Measurements from ENCODE around the gene FRRS1L.

The FRRS1L gene

GRCh38 chr9:109156708-109157107 is 10.3 kb downstream of the FRRS1L start:
- Histone ChIP-seq H3K27me3 (ENCODE audit: control insufficient read depth in 1 of 2, insufficient read depth in 2 of 2, low read length in 2 of 2) (no peaks in the 10 kb centered on the region), H3K4me3 (ENCODE audit: low read length in 2 of 2) (no peak overlapping the region), H3K4me1 (ENCODE audit: control insufficient read depth, insufficient read depth, low read length) (no peaks in the 10 kb centered on the region), H3K9me3 (ENCODE audit: control insufficient read depth in 2 of 2, low read length in 2 of 2) (no peaks in the 10 kb centered on the region), H3K9ac (ENCODE audit: low read length in 2 of 2) (no peak overlapping the region), H3K36me3 (ENCODE audit: control insufficient read depth in 2 of 2, insufficient read depth in 2 of 2, low read length in 2 of 2) (no peaks in the 10 kb centered on the region), H3K27ac (ENCODE audit: low read length) (no peak overlapping the region)

GRCh38 chr9:109150925-109151545 is 16.0 kb downstream of the FRRS1L start:
- no peak overlapping the region for H3K9ac ChIP-seq (ENCODE audit: low read length in 2 of 2)
- no peak overlapping the region for H3K27ac ChIP-seq (ENCODE audit: low read length)
- H3K4me1 ChIP-seq (ENCODE audit: control insufficient read depth, insufficient read depth, low read length) = no peaks in the 10 kb centered on the region
- no peaks in the 10 kb centered on the region for H3K27me3 ChIP-seq (ENCODE audit: control insufficient read depth in 1 of 2, insufficient read depth in 2 of 2, low read length in 2 of 2)
- peaks cover 0 to 2% of the 10 kb centered on the region in 2 donors for H3K36me3 ChIP-seq (ENCODE audit: control insufficient read depth in 2 of 2, insufficient read depth in 2 of 2, low read length in 2 of 2)
- no peaks in the 10 kb centered on the region for H3K9me3 ChIP-seq (ENCODE audit: control insufficient read depth in 2 of 2, low read length in 2 of 2)
- no peak overlapping the region for H3K4me3 ChIP-seq (ENCODE audit: low read length in 2 of 2)

DNA sequence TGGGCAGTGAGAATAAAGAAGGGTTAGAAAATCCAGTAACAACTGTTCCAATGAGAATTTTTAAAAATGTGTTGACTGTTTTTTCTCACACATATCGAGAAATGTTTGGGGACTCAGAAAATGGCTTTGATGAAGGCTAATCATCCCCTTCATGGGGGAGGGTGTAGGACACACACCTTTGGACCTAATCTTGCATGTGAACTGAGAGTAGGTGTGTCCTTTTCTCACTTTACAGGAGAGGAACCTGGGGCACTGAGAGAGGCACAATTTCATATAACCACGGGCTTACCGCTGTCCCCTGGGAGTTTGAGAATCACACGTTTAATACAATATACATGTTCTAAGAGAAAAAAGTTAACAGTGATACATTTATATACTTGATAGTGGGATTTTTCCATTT is 17.3 kb downstream of the FRRS1L start:
- no peak overlapping the region for H3K9ac ChIP-seq (ENCODE audit: low read length in 2 of 2)
- no peaks in the 10 kb centered on the region for H3K4me1 ChIP-seq (ENCODE audit: control insufficient read depth, insufficient read depth, low read length)
- H3K4me3 ChIP-seq (ENCODE audit: low read length in 2 of 2) = no peak overlapping the region
- H3K36me3 ChIP-seq (ENCODE audit: control insufficient read depth in 2 of 2, insufficient read depth in 2 of 2, low read length in 2 of 2) = peaks cover 0 to 2% of the 10 kb centered on the region in 2 donors
- H3K27me3 ChIP-seq (ENCODE audit: control insufficient read depth in 1 of 2, insufficient read depth in 2 of 2, low read length in 2 of 2) = no peaks in the 10 kb centered on the region
- no peaks in the 10 kb centered on the region for H3K9me3 ChIP-seq (ENCODE audit: control insufficient read depth in 2 of 2, low read length in 2 of 2)
- H3K27ac ChIP-seq (ENCODE audit: low read length) = no peak overlapping the region

GRCh38 chr9:109149089-109149488 is 18.0 kb downstream of the FRRS1L start:
- peaks cover 0 to 2% of the 10 kb centered on the region in 2 donors for H3K36me3 ChIP-seq (ENCODE audit: control insufficient read depth in 2 of 2, insufficient read depth in 2 of 2, low read length in 2 of 2)
- H3K27me3 ChIP-seq (ENCODE audit: control insufficient read depth in 1 of 2, insufficient read depth in 2 of 2, low read length in 2 of 2) = no peaks in the 10 kb centered on the region
- H3K4me1 ChIP-seq (ENCODE audit: control insufficient read depth, insufficient read depth, low read length) = no peaks in the 10 kb centered on the region
- no peak overlapping the region for H3K9ac ChIP-seq (ENCODE audit: low read length in 2 of 2)
- H3K9me3 ChIP-seq (ENCODE audit: control insufficient read depth in 2 of 2, low read length in 2 of 2) = no peaks in the 10 kb centered on the region
- H3K27ac ChIP-seq (ENCODE audit: low read length) = no peak overlapping the region
- H3K4me3 ChIP-seq (ENCODE audit: low read length in 2 of 2) = no peak overlapping the region

DNA sequence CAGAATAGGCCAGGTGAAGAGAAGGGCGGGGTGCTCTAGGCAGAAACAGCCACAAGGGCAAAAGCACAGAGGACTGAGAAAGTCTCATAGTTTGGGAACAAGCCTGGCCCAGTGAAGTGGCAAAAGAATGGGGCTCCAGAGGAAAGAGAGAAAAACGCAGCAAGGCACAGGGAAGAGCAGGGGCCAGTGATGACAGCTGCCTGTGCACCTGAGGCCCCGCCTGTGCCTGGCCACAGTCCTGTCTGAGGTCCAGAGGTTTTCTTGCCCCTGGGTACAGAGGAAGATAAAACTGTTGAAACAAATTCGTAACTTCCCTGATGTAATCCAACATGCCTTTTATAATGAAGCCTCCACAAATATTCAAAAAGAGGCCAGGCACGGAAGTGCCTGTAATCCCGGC is 22.0 kb downstream of the FRRS1L start:
- Histone ChIP-seq H3K36me3 (ENCODE audit: control insufficient read depth in 2 of 2, insufficient read depth in 2 of 2, low read length in 2 of 2) (peaks cover 0 to 2% of the 10 kb centered on the region in 2 donors), H3K27me3 (ENCODE audit: control insufficient read depth in 1 of 2, insufficient read depth in 2 of 2, low read length in 2 of 2) (no peaks in the 10 kb centered on the region), H3K9ac (ENCODE audit: low read length in 2 of 2) (no peak overlapping the region)

DNA sequence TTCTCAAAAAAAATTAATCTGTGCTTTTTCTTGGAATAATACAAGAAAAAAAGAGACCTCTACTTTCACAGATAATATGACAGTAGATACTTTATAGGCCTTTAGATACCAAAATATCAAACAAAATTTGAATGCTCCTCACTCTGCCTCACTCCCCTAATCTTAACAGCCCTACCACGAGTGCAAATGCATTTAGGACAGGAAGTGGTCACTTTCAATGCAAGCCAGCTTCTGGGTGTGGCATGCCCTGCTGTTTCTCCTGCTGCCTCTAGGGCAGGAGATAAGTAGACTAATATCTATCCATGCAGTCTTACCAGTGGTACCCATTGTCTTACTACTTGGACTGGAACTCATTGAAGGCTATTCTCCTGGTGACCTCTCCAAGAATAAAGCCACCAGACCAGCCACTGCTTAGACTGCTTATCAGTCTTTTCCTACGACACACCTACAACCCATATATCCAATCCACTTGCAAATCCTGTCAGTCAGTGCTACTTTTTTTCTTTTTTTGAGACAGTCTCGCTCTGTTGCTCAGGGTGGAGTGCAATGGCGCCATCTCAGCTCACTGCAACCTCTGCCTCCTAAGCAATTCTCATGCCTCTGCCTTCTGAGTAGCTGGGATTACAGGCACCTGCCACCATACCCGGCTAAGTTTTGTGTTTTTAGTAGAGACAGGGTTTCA is 23.0 kb downstream of the FRRS1L start:
- Histone ChIP-seq H3K4me1 (ENCODE audit: control insufficient read depth, insufficient read depth, low read length) (no peaks in the 10 kb centered on the region), H3K9me3 (ENCODE audit: control insufficient read depth in 2 of 2, low read length in 2 of 2) (no peaks in the 10 kb centered on the region), H3K27ac (ENCODE audit: low read length) (no peak overlapping the region), H3K27me3 (ENCODE audit: control insufficient read depth in 1 of 2, insufficient read depth in 2 of 2, low read length in 2 of 2) (no peaks in the 10 kb centered on the region), H3K4me3 (ENCODE audit: low read length in 2 of 2) (no peak overlapping the region), H3K36me3 (ENCODE audit: control insufficient read depth in 2 of 2, insufficient read depth in 2 of 2, low read length in 2 of 2) (peaks cover 0 to 2% of the 10 kb centered on the region in 2 donors), H3K9ac (ENCODE audit: low read length in 2 of 2) (no peak overlapping the region)

More for the DNA sequence above, 22.0 kb downstream of the FRRS1L start:
- no peak overlapping the region for H3K4me3 ChIP-seq (ENCODE audit: low read length in 2 of 2)
- H3K4me1 ChIP-seq (ENCODE audit: control insufficient read depth, insufficient read depth, low read length) = no peaks in the 10 kb centered on the region
- no peak overlapping the region for H3K27ac ChIP-seq (ENCODE audit: low read length)
- no peaks in the 10 kb centered on the region for H3K9me3 ChIP-seq (ENCODE audit: control insufficient read depth in 2 of 2, low read length in 2 of 2)

GRCh38 chr9:109141375-109141774 is 25.7 kb downstream of the FRRS1L start:
- Histone ChIP-seq H3K9me3 (ENCODE audit: control insufficient read depth in 2 of 2, low read length in 2 of 2) (no peaks in the 10 kb centered on the region), H3K36me3 (ENCODE audit: control insufficient read depth in 2 of 2, insufficient read depth in 2 of 2, low read length in 2 of 2) (no peaks in the 10 kb centered on the region), H3K27ac (ENCODE audit: low read length) (no peak overlapping the region), H3K27me3 (ENCODE audit: control insufficient read depth in 1 of 2, insufficient read depth in 2 of 2, low read length in 2 of 2) (no peaks in the 10 kb centered on the region), H3K9ac (ENCODE audit: low read length in 2 of 2) (no peak overlapping the region), H3K4me1 (ENCODE audit: control insufficient read depth, insufficient read depth, low read length) (no peaks in the 10 kb centered on the region), H3K4me3 (ENCODE audit: low read length in 2 of 2) (no peak overlapping the region)

GRCh38 chr9:109139851-109140250 is 27.2 kb downstream of the FRRS1L start:
- no peak overlapping the region for H3K9ac ChIP-seq (ENCODE audit: low read length in 2 of 2)
- no peak overlapping the region for H3K4me3 ChIP-seq (ENCODE audit: low read length in 2 of 2)
- no peaks in the 10 kb centered on the region for H3K36me3 ChIP-seq (ENCODE audit: control insufficient read depth in 2 of 2, insufficient read depth in 2 of 2, low read length in 2 of 2)
- H3K4me1 ChIP-seq (ENCODE audit: control insufficient read depth, insufficient read depth, low read length) = no peaks in the 10 kb centered on the region
- no peaks in the 10 kb centered on the region for H3K9me3 ChIP-seq (ENCODE audit: control insufficient read depth in 2 of 2, low read length in 2 of 2)
- no peaks in the 10 kb centered on the region for H3K27me3 ChIP-seq (ENCODE audit: control insufficient read depth in 1 of 2, insufficient read depth in 2 of 2, low read length in 2 of 2)
- H3K27ac ChIP-seq (ENCODE audit: low read length) = no peak overlapping the region

DNA sequence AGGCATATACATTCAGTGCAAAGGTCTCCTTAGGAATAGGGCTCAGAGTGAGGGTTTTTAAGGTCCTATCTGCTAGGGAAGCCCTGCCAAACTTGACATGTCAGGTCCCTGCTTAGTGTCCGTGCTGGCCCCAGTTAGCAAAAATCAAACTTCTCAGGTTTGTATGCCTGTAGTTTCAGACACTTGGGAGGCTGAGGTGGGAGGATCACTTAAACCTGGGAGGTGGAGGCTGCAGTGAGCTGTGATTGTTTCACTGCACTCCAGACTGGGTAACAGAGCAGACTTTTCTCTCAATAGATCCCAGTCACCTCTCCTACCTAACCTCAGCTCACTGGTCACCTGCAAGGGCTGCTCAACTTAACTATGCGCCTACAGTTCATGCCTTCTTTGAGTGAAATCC is 28.6 kb downstream of the FRRS1L start:
- no peak overlapping the region for H3K4me3 ChIP-seq (ENCODE audit: low read length in 2 of 2)
- H3K27ac ChIP-seq (ENCODE audit: low read length) = no peak overlapping the region
- H3K4me1 ChIP-seq (ENCODE audit: control insufficient read depth, insufficient read depth, low read length) = no peaks in the 10 kb centered on the region
- H3K9ac ChIP-seq (ENCODE audit: low read length in 2 of 2) = no peak overlapping the region
- no peaks in the 10 kb centered on the region for H3K27me3 ChIP-seq (ENCODE audit: control insufficient read depth in 1 of 2, insufficient read depth in 2 of 2, low read length in 2 of 2)
- H3K36me3 ChIP-seq (ENCODE audit: control insufficient read depth in 2 of 2, insufficient read depth in 2 of 2, low read length in 2 of 2) = no peaks in the 10 kb centered on the region
- H3K9me3 ChIP-seq (ENCODE audit: control insufficient read depth in 2 of 2, low read length in 2 of 2) = no peaks in the 10 kb centered on the region

- Histone ChIP-seq H3K4me3 (ENCODE audit: low read length in 2 of 2) (no peak overlapping the region), H3K27me3 (ENCODE audit: control insufficient read depth in 1 of 2, insufficient read depth in 2 of 2, low read length in 2 of 2) (no peaks in the 10 kb centered on the region), H3K4me1 (ENCODE audit: control insufficient read depth, insufficient read depth, low read length) (no peaks in the 10 kb centered on the region), H3K27ac (ENCODE audit: low read length) (no peak overlapping the region), H3K36me3 (ENCODE audit: control insufficient read depth in 2 of 2, insufficient read depth in 2 of 2, low read length in 2 of 2) (no peaks in the 10 kb centered on the region), H3K9me3 (ENCODE audit: control insufficient read depth in 2 of 2, low read length in 2 of 2) (no peaks in the 10 kb centered on the region), H3K9ac (ENCODE audit: low read length in 2 of 2) (no peak overlapping the region)
These were observed 32.9 kb downstream of the FRRS1L start for GRCh38 chr9:109134167-109134578.

DNA sequence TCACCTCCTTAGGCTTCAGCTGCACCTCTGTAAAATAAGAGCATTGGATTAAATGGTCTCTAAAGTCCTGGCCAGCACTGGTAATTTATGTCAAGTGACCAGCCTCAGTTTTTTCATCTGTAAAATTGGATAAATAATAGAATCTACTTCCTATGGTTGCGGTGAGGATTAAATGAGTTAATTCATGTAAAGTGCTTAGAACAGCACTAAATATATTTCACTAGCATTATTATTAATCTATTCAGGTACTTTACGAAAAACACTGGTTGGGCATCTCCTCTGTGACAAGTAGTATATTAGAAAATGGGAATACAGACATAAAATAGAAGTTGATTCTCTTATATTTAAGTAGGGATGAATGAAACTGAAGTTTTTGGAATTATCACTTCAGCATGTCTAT is 33.5 kb downstream of the FRRS1L start:
- no peak overlapping the region for H3K4me3 ChIP-seq (ENCODE audit: low read length in 2 of 2)
- no peak overlapping the region for H3K9ac ChIP-seq (ENCODE audit: low read length in 2 of 2)
- H3K4me1 ChIP-seq (ENCODE audit: control insufficient read depth, insufficient read depth, low read length) = no peaks in the 10 kb centered on the region
- H3K27me3 ChIP-seq (ENCODE audit: control insufficient read depth in 1 of 2, insufficient read depth in 2 of 2, low read length in 2 of 2) = no peaks in the 10 kb centered on the region
- H3K36me3 ChIP-seq (ENCODE audit: control insufficient read depth in 2 of 2, insufficient read depth in 2 of 2, low read length in 2 of 2) = no peaks in the 10 kb centered on the region
- H3K9me3 ChIP-seq (ENCODE audit: control insufficient read depth in 2 of 2, low read length in 2 of 2) = no peaks in the 10 kb centered on the region
- H3K27ac ChIP-seq (ENCODE audit: low read length) = no peak overlapping the region

Data from stomach smooth muscle (tissue), 2 donors.